Cardiac septum (tissue), 1 donor: ENCODE measurements around the gene PGBD1. TPM values are rescaled to one million over a fixed set of nuclear protein-coding genes. Genes with fewer than 3 reads are reported as not detected.

ENCODE experiments used
- DNase-seq: peaks from one replicate; pipeline ENCODE4 v3.0.0-alpha.2; 2020; ENCODE audit warnings: low spot score
- intact Hi-C: fragments of 100-400 bp; cut with DNase I; formaldehyde crosslinking; loops from one replicate; pipeline ENCODE4 v1.14.0; 2022
- total RNA-seq: library from RNA; stranded (reverse); fragmentation: NEBNext Ultra II Directional; extraction: Animal tissue kit (Norgen Biotek cat#: 25700); gene quantifications from one replicate; pipeline ENCODE4 v1.2.1, GENCODE V29; 2021
- donor health status: DM: no; HTN: no; CAD: no.

Gene PGBD1
- total RNA-seq, 1 donor from 2014 or later = 3.8 TPM

DNA sequence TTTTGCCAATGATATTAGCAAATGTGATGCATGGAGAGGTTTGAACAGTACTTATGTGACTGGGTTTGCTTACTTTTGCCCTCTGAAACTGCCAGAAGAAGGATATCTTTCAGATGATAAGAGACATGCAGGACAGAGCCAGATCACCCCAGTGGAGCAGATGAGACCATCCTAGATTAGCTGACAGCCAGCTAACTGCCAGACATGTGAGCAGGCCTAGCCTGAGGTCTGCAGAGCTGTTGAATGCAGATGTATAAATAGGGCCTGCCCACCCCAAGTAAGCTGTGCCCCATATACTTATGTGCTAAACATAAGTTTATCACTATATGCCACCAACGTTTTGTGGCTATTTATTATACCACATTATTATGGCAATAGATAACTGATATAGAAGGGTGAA lies 48.7 kb downstream of the PGBD1 start:
- intact Hi-C loops = loop anchor here (10.0 kb wide), 1 partner anchor 945 kb away; the partner anchor contains the start of gene ZNF391
- no peak for DNase-seq

DNA sequence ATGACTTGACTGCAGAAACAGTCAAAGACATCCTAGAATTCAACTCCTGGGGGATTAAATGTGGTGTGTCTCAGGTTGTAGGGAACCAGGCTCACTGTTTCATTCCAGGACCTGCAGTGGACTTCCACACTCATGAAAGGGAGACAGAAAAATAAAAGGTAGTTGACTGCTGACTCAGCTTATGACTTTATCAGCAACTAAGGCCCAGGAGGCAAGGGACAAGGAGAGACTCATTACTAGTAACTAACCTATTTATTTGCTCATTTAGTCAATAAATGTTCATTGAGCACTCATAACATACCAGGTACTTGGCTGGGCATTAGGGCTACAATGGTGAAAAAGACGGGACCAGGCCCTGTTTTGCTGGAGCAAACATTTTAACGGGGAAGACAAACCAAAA lies 51.7 kb downstream of the PGBD1 start:
- intact Hi-C loops = loop anchor here (10.0 kb wide), 1 partner anchor 948 kb away; the partner anchor contains the start of gene ZNF391
- no peak for DNase-seq

GRCh38 chr6:28333599-28334018 lies 52.2 kb downstream of the PGBD1 start:
- no peak for DNase-seq
- intact Hi-C loops = loop anchor here (10.0 kb wide), 1 partner anchor 949 kb away; the partner anchor contains the start of gene ZNF391

DNA sequence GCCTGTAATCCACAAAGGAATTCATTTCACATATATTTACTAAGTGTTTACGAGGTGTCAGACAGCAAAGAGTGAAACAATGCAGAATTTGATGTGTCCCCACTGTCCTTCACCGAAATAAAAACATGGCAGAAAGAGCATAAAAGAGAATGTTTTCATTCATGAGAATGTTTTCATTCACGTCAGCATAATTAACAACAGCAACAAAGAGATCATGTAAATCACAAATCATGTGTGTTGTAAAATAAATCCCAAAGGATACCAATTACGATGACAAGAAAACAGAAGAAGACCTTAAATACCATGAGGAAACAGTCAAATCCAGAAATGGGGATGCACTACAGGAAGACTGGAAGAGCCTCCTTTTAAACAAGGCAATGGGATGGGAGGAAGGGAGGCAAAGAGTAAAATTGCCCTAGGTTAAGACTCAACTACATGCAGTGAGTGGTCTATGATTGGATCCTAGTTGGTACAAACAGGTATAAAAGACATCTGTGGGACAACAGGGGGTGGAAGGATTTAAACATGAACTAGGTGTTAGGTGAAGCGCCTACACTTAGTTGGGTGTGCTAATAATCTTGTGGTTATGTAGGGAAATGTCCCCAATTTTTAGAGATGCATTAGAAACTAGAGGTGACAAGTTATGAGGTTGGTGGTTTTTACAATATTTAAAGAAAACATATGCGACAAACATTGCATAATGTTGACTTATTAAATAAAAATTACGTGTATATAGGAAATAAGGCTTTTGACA lies 53.1 kb downstream of the PGBD1 start:
- DNase-seq = no peak
- intact Hi-C loops = loop anchor here (5.0 to 10.0 kb wide), 3 partner anchors 67 to 950 kb away; partner anchors contain the start of genes ZNF391 and ZSCAN26

- intact Hi-C loops = loop anchor here (5.0 to 10.0 kb wide), 3 partner anchors 68 to 950 kb away; partner anchors contain the start of genes ZNF391 and ZSCAN26
- no peak for DNase-seq
These were observed 53.7 kb downstream of the PGBD1 start for GRCh38 chr6:28335040-28335563.

DNA sequence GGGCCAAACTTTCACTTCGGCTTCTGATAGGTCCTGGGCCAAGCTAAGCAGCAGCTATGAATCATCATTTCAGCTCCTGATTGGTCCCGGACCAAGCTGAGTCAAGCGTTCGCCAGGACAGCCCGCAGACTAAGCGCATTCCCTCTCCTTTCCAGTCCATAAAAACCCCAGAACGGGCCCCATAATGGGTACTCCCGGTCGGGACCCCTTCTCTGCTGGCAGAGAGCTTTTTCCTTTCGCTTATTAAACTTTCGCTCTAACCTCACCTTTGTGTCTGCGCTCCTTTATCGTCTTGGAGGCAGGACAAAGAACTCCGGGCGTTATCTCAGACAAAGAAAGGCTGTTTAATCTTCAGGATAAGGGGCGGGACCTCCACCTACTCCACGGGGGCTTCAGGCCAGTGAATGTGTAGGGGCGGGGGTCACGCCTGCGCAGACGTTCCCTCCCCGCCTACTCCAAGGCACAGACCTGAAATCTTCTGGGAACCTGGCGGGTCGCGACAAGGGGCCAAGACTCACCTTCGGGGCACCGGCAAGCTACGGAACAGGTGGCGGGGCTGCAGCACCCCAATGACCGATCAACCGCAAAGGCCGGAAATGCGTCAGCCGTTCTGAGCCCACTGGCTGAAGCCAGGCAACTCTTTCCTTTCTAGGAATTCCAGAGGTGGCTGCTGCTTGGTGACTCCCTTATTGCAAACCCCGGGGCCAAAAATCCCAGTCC lies 54.4 kb downstream of the PGBD1 start, which contains the start of gene ZSCAN31:
TSS of gene ZSCAN31 (minus strand) at position 585 of the 720 bp plus-strand sequence. CDS start 6,465 bp downstream, outside the sequence.
- DNase-seq = peak; percentile 96
- intact Hi-C loops = loop anchor here (2.0 to 10.0 kb wide), 4 partner anchors 15 to 951 kb away; partner anchors contain the start of genes ZNF391 and ZSCAN26

- no peak for DNase-seq
- intact Hi-C loops = loop anchor here (2.0 to 10.0 kb wide), 4 partner anchors 14 to 952 kb away; partner anchors contain the start of genes ZNF391 and ZSCAN26
These were observed 55.1 kb downstream of the PGBD1 start for GRCh38 chr6:28336284-28337120.

DNA sequence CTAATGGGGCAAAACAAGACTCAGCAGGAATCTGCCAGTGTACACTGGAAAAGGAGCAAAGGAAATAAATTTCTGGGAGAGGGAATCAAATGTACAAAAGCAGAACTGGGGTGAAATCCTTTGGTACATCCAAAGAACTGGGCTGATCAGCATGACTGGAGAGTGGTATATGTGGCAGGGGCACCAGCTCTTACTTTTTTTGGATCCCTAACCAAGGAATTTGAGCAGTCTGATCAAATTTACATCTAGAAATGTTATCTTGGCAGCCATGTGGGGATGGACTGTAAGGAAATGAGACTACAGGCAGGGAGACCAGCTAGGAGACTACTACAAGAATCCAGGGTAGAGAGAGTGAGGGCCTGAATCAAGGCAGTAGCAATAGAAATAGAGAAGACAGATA lies 55.7 kb downstream of the PGBD1 start:
- intact Hi-C loops = loop anchor here (2.0 to 10.0 kb wide), 4 partner anchors 14 to 952 kb away; partner anchors contain the start of genes ZNF391 and ZSCAN26
- DNase-seq = no peak

DNA sequence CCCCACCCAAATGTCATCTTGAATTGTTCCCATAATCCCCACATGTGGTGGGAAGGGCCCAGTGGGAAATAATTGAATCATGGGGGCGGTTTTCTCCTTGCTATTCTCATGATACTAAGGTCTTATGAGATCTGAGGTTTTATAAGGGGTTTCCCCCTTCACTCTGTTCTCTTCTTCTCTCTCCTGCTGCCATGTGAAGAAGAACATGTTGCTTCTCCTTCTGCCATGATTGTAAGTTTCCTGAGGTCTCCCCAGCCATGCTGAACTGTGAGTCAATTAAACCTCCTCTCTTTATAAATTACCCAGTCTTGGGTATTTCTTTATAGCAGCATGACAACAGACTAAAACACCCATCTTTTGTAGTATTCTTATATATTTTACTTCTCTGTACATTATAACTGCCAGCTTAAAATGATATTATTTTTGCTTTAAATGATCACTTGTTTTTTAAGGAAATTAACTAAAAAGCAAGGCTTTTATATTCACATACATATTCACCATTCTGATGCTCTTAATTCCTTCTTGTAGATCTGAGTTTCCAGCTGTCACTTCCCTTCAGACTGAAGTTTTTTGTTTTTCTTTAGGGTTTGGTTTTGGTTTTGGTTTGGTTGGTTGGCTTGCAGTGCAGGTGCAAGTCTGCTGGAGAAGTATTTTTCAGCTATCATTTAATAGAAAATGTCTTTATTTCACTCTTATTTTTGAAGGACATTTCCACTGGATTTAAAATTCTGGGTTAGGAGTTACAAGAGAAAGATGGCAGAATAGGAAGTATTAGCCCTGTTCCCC lies 59.1 kb downstream of the PGBD1 start:
- DNase-seq = no peak
- intact Hi-C loops = no loop called here

- DNase-seq = no peak
- intact Hi-C loops = no loop called here
These were observed 62.7 kb downstream of the PGBD1 start for GRCh38 chr6:28343898-28344677.

DNA sequence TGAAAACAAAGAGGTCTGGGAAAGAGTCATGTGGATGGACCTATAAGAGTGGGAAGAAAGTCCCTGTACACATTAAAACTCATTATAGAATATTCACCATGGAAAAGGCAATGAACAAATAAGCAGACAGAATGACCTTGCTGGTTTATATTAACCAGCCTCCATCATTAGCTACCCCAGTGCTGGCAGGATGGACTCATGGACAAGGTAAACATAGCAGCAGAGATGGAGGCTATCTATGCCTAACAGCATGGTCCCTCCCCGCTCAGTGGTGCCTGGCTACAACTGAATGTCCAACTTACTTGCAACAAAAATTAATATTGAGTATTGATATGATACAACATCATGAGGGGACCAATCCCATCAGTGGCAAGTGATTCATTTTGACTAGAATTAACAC lies 63.8 kb downstream of the PGBD1 start:
- no peak for DNase-seq
- intact Hi-C loops = no loop called here

DNA sequence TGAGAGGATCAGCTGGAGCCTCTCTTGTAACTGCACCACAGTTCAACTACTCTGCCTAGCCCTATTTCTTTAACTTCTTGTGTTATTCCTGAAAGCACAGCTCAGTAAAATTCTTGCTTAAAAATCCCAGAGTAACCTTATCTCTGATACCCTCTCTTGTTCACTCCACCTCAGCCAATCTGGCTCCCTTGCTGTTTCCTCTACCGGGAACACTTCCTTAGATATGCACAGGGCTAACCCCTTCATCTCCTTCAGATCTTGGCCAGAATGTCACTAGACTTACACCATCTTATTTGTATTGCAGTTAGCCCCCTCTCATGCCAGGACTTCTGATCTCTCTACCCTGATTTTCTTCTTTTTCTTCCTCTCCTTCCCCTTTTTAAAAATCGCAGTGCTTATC lies 65.7 kb downstream of the PGBD1 start:
- no peak for DNase-seq
- intact Hi-C loops = no loop called here

DNA sequence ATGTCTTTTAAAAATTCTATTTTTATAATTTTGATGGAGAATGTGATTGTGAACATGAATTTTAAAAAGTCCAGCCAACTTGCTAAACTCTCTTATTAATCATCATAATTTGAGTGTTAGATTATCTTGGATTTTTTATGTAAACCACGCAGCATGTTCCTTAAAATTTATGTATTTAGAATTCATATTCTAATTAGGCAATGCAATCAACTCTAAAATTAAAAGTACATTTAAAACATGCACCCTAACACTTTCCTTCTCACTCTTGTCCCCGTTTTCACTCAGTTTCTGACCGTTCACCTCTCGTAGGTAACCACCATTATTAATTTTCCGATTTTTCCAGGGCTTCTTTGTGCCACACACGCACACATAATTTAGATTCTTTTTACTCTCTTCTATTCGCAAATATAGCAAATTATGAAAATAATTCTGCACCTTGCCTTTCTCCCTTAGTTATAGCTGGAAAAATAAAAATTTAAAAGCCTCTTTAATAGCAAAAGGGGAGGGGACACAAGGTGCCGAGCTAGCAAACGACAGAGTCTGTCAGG lies 68.0 kb downstream of the PGBD1 start:
- intact Hi-C loops = no loop called here
- no peak for DNase-seq

DNA sequence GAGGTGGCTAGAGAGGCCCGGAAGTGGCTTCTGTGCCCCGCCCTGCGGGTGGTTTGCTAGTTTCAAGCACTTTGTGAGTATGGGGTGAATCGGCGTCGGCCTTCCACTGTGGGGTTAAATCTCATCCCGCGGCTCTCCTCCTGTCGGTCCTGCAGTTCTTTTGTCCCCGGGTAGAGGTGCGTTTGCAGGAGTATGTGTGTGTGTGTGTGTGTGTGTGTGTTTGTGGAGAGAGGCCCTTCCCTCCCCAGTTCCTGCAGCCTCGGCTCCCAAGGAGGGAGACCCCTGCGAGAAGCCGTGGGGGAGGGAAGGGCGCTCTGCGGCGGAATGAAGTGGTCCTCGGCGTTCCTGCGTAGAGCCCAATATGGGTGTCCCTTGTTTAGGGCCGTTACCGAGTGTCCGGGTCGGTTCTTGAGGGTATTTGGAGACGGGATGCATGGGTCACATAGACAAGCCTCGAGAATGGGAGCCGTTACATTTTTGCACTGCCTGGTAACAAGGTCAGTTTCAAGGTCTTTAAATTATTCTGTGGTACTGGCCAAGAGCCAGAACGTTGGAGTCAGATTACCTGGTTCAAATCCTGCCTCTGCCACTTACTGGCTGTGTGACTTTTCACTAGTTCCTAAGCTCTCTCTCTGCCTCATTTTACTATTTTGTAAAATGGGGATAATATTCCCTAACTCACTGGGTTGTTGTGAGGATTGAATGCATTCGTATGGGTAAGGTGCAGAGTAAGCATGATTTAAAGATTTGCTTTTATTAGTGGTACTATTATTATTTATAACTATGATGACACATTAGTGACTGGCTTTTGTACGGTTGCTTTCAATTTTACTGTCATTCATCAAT lies 68.7 kb downstream of the PGBD1 start, which contains the start of gene ZKSCAN3:
TSS of gene ZKSCAN3 (plus strand) at position 56 of the 846 bp plus-strand sequence. CDS start 9,640 bp downstream, outside the sequence.
- intact Hi-C loops = loop anchor here (2.0 to 10.0 kb wide), 4 partner anchors 13 to 125 kb away; partner anchors contain the start of genes PGBD1, ZSCAN26, ZSCAN31 and ZSCAN9

GRCh38 chr6:28351087-28351486 lies 69.7 kb downstream of the PGBD1 start:
- DNase-seq = no peak
- intact Hi-C loops = loop anchor here (2.0 to 10.0 kb wide), 4 partner anchors 14 to 126 kb away; partner anchors contain the start of genes PGBD1, ZSCAN26, ZSCAN31 and ZSCAN9

More for the DNA sequence above, 68.7 kb downstream of the PGBD1 start, which contains the start of gene ZKSCAN3:
- peak; percentile 96 for DNase-seq

DNA sequence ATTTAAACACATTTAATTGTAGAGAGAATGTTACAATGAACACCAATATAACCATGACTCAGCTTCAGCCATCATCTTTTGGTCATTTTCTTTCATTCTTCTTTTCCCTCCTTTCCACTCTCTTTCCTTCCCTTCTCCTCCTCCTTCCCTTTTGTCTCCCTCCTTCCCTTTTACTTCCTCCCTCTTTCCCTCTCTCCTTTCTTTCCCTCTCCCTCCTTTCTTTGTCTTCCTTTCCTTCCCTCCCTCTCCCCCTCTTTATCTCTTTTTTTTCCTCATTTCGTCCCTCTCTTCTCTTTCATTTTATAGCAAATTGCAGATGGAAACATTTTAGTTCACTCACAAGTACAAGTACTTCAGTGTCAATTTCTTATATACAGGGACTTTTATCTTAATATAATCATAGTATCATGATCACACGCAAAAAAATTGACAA lies 70.1 kb downstream of the PGBD1 start:
- DNase-seq = no peak
- intact Hi-C loops = loop anchor here (2.0 to 10.0 kb wide), 4 partner anchors 15 to 127 kb away; partner anchors contain the start of genes PGBD1, ZSCAN26, ZSCAN31 and ZSCAN9
